HG02970 (cell line): ENCODE data around the gene IL17RC.

ENCODE experiments used
- ATAC-seq: cut with Tn5 transposase; IDR thresholded peaks from one replicate; pipeline ENCODE4 v1.9.1; 2021; ENCODE audit warnings: mild to moderate bottlenecking, moderate library complexity, moderate number of reproducible peaks; ENCODE audit not compliant: unreplicated experiment, low FRiP score

Gene IL17RC

DNA sequence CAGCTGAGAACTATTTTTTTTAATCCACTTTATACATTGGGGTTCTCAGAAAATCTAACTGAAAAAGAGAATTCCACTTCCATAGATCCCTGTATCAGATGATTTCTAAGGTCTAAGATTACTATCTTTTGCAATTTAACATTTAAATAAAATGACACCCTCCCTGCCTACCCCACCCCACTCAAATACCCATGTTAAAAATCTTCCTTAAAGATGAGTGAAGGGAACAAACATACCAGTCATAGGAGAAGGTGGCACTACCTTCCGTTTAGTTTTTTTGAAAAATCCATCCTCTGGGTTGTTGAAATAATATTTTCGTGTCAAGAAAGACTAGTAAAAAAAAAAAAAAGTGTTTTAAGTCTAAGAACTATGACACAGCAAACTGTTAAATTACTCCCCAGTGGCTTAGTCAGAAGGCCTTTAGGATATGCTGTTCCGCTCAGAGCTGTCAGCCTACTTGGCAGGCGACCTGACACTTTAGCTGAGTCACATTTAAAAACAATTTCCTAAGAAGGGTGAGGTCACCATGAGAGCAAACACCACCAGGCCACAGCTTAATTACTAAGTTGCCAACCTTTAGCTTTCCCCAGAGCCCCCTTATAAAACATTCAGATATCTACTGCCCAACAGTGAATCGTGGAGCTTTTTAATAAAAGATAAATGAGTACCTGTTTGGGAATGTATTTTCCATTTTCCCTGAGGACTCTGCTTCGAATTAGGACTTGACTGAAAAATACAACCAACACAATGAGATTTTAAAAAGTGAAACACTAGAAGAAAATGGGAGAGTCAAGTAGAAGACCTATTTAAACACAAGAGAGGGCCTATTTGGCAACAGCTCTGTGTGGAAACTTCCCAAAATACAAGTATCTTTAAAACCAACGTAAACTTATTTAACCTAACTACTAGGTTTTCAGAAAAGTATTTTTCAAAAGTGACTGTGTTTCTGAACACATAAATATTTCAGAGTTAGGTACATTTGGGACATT, 60.1 kb downstream of the IL17RC start:
- no peak for ATAC-seq

DNA sequence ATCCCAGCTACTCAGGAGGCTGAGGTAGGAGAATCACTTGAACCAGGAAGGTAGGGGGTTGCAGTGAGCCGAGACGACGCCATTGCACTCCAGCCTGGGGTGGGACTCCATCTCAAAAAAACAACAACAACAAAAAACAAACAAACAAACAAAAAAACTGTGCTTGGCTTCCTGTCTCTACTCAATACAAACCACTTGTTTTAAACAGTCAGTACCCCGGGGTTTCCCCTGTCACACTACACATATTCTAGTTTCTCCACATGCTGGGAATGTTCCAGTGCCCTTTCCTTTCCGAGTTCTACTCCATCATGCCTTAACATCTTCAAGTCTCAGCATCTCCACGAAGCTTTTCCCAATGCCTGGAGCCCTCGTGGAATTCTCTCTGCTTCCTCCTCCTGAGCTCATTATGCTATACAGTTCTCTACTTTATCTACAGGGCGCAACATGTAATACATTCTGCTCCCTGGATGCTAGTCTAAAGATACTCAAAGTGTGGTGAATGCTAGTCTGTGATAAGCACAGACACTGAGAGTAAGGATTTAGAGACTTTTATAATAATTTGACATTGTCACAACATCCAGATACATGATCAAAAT, 61.9 kb downstream of the IL17RC start:
- ATAC-seq, result no peak

GRCh38 chr3:9980251-9980650, 63.4 kb downstream of the IL17RC start:
- ATAC-seq, result no peak
